ENCODE measurements around the gene KRTAP10-12.

The KRTAP10-12 gene

DNA sequence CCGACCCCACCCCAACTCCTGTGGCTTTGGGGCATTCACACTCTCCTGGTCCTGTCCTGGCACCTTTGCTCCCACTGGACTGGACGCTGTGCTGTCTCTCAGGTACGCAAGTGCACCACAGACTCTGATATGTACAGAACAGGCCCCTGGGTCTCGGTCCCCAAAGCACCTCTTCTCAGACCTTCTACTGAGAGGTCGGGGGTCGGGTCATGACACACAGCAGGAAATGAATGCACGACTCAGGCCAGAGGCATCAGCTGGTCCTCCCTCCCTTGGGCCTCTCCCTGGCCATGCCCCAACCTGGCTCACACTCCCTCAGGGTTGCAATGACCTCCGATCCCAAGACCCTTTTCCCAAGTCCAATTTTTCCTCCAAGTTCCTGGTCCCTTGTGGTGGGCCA is 1.8 kb upstream of the KRTAP10-12 start:
- DNase-seq (ENCODE audit: low read depth), result no peak
- TF ChIP-seq, protein P1, sequence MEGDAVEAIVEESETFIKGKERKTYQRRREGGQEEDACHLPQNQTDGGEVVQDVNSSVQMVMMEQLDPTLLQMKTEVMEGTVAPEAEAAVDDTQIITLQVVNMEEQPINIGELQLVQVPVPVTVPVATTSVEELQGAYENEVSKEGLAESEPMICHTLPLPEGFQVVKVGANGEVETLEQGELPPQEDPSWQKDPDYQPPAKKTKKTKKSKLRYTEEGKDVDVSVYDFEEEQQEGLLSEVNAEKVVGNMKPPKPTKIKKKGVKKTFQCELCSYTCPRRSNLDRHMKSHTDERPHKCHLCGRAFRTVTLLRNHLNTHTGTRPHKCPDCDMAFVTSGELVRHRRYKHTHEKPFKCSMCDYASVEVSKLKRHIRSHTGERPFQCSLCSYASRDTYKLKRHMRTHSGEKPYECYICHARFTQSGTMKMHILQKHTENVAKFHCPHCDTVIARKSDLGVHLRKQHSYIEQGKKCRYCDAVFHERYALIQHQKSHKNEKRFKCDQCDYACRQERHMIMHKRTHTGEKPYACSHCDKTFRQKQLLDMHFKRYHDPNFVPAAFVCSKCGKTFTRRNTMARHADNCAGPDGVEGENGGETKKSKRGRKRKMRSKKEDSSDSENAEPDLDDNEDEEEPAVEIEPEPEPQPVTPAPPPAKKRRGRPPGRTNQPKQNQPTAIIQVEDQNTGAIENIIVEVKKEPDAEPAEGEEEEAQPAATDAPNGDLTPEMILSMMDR (IDR thresholded peaks at IDR 0.05; ENCODE audit: insufficient read depth, low read depth, low read length, missing control alignments), result no peak
- no peak overlapping the region for H3K4me3 ChIP-seq (ENCODE audit: low read depth, low read length)

DNA sequence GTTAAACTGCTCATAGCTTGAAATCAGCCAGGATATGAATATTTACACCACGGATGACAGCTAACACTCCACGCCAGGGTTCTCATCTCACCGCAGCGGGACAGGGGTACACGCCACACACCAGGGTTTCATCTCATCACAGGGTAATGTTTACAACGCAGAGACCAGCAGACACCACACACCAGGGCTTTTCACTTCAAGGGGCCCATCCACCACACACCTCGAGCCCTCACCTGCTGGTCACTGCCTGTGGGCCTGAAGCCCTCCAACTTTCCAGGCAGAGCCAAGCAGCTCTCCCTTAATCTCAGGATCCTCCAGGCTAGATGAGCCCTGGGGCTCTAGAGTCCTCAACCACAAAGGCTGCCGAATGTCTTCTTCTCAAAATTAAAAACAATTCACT is 1.3 kb upstream of the KRTAP10-12 start:
- H3K4me3 ChIP-seq (ENCODE audit: low read depth, low read length), result no peak overlapping the region
- DNase-seq (ENCODE audit: low read depth), result no peak
- TF ChIP-seq, protein P1 (IDR thresholded peaks at IDR 0.05; ENCODE audit: insufficient read depth, low read depth, low read length, missing control alignments), result no peak

DNA sequence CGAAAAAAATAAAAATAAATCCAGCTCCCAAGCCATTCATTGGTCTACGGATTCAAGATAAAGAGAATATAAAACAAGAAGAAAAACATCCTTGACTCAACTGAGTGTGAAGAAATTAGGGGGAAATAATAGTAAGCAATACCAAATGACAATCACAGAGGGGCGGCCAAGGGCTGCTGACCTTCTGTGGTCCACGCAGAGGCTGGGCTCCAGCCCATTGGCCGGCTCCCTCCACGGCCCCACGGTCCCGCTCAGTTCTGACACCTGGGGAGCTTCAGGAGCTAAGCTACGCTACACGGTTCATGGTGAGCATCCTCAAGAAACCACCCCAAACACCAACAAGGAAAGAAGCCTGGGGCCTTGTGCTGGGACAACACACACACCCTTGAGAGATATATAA is 400 bp upstream of the KRTAP10-12 start:
- H3K4me3 ChIP-seq (ENCODE audit: low read depth, low read length), result no peak overlapping the region
- DNase-seq (ENCODE audit: low read depth), result no peak
- TF ChIP-seq, protein P1 (IDR thresholded peaks at IDR 0.05; ENCODE audit: insufficient read depth, low read depth, low read length, missing control alignments), result no peak

DNA sequence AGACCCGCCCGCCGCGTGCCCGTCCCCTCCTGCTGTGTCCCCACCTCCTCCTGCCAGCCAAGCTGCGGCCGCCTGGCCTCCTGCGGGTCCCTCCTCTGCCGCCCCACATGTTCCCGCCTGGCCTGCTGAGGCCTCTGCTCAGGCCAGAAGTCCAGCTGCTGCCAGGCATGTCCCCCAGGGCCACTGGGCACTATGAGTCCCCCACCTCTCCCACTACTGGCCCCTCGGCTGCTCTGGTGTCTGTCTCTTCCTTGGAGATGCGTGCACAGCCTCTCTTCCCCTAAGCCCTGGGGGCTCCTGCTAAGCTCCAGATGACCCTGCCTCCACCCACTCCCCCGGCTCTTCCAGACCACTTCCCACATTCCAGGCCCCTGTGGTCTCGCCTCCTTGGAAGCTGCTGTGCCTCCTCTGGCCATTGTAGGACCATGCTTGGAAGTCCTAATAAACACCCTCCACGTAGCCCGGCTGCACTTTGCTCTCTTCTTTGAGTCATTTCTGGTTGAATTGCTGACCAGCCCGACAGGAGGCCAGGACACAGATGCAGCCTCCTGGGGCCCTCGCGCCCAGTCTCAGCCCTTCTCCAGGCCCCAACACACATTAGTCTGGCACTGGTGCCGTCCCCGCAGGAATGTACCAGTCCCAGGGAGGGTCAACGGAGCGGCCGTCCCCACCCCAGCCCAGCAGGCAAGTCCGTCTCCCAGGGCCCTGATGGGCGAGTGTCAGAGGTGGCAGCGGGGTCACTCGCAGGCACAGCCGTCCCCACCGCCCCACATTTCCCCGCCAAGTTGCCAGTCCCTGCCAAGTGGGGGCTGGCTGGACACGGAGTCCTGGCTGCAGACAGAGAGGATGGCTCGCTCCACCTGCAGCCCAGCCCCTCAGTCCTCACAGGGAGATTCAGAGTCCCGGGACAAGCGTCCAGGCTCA is 1.1 kb downstream of the KRTAP10-12 start:
- no peak overlapping the region for H3K4me3 ChIP-seq (ENCODE audit: low read depth, low read length)

DNA sequence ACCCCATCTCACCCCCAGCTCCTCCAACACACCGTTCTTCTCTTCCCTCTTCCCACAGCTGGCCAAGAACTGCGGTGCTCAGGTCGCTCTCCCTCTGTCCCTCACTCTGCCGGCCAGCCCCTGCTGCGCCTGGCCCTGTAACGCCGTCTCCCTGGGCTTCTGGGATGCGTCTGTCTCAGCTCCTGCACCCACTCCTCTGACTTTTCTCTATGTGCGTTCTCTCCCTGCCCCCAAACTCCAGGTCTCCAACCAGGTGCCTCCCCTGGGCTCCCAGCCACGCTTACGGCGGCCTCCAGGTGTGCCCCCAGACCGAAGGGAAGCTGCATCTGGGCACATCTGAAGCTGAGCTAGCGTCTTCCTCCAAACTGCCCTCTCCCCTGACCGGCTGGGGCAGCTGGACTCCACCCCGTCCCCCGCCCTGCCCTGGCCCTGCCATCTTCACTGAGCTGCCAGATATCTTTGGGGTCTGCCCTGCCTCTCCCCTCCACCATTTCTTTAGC is 2.6 kb downstream of the KRTAP10-12 start:
- no peak overlapping the region for H3K4me3 ChIP-seq (ENCODE audit: low read depth, low read length)
- TF ChIP-seq, protein P1 (IDR thresholded peaks at IDR 0.05; ENCODE audit: insufficient read depth, low read depth, low read length, missing control alignments), result no peak
- DNase-seq (ENCODE audit: low read depth), result no peak

More for the DNA sequence above, 1.1 kb downstream of the KRTAP10-12 start:
- no peak for DNase-seq (ENCODE audit: low read depth)
- TF ChIP-seq, protein P1 (IDR thresholded peaks at IDR 0.05; ENCODE audit: insufficient read depth, low read depth, low read length, missing control alignments), result no peak

DNA sequence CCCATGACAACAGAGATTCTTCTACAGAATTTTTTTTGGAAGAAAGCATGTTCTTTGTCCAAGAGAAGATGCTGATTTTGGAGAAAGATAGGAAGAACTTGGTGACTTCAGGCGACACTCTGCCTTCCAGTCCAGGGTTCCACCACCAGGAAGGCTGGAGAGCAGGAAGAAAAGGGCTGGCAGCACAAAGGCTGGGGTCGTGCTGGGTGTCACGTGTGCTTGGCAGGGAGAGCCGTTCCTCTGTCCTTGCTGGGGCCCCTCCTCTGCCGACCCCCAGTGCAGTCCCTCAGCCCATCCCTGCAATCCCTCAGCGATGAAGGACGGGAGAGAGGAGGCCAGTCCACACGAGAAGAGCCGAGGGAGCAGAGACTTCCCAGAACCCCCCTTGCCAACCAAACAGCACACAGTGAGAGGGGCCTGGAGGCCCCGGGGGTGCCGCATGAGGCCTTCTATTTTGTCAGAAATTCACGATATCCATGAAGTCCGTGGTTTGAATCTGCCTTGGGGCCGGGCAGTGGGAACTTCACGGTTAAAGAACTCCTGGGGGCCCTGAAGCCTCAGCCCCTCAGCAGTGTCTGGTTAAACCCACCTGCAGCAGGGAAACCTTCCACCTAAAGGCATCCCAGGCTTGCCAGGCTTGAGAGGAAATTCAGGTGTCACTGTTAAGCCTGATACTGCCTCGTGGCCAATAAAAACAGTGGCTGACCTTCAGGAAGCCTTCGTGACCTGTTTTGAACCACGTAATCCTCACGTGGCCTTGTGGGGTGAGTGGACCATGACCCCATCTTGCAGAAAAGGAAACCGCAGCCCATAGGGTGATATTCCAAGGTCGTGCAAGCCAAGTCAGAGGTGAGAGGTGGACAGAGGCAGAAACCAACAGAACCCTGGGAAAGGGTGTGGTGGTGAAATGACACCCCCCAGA is 3.4 kb downstream of the KRTAP10-12 start:
- TF ChIP-seq, protein P1 (IDR thresholded peaks at IDR 0.05; ENCODE audit: insufficient read depth, low read depth, low read length, missing control alignments), result no peak
- no peak for DNase-seq (ENCODE audit: low read depth)
- no peak overlapping the region for H3K4me3 ChIP-seq (ENCODE audit: low read depth, low read length)

Measured in GM12865 (cell line).